ENCODE measurements around the gene TACC2. TPM values are rescaled to one million over a fixed set of nuclear protein-coding genes. Genes with fewer than 3 reads are reported as not detected.

TACC2 gene
- total and polyA plus RNA-seq, 2 donors (not counting 3 experiments of a cell fraction or from before 2014, with no cell fraction given) = 14.4 to 46.2 TPM

- FAIRE-seq (no peak), DNase-seq (ENCODE audit: low read depth, low spot score) (no peak)
- Histone ChIP-seq H3K9me1 (replicated peaks; ENCODE audit: control insufficient read depth, extremely low read depth, insufficient read depth, low read length) (no peaks in the 10 kb centered on the region), H4K20me1 (replicated peaks; ENCODE audit: control insufficient read depth, extremely low read depth, insufficient read depth, low read length) (no peaks in the 10 kb centered on the region), H3K4me1 (ENCODE audit: control insufficient read depth, extremely low read depth, insufficient read depth, low read length) (peaks cover 7% of the 10 kb centered on the region), H3K9me3 (replicated peaks; ENCODE audit: control insufficient read depth, insufficient read depth, low read length) (no peaks in the 10 kb centered on the region), H3K36me3 (ENCODE audit: control insufficient read depth in 2 of 2, extremely low read depth in 1 of 2, insufficient read depth in 2 of 2, low read length in 2 of 2) (peaks cover 0 to 4% of the 10 kb centered on the region in 2 experiments), H3K27me3 (ENCODE audit: control insufficient read depth in 2 of 2, insufficient read depth in 2 of 2, low read length in 2 of 2) (no peaks in the 10 kb centered on the region), H3K27ac (ENCODE audit: insufficient read depth, low read depth, low read length) (no peak overlapping the region), H2AFZ (ENCODE audit: low read depth, low read length) (no peak overlapping the region), H3K79me2 (ENCODE audit: control insufficient read depth, insufficient read depth, low read length) (no peaks in the 10 kb centered on the region), H3K4me3 (replicated peaks in 1 of 3; ENCODE audit: insufficient read depth in 1 of 3, low read depth in 1 of 3, low read length in 3 of 3) (no peak overlapping the region), H3K4me2 (ENCODE audit: insufficient read depth, low read length) (no peak overlapping the region), H3K9ac (replicated peaks; ENCODE audit: extremely low read depth, insufficient read depth, low read length) (no peak overlapping the region)
- intact Hi-C loops (cut with micrococcal nuclease) = no loop called here
- ChIA-PET POLR2A (no interaction called here), CTCF (no interaction called here)
- BruUV-seq (replicated peaks) = no TSS peak
- no peak for TF ChIP-seq POLR2AphosphoS5 (IDR thresholded peaks at IDR 0.05; ENCODE audit: insufficient read depth, low read depth, low read length)
- no peak for TF ChIP-seq EZH2 (IDR thresholded peaks at IDR 0.05; ENCODE audit: borderline replicate concordance, low read depth, low read length, severe bottlenecking)
- TF ChIP-seq POLR2A (IDR thresholded peaks at IDR 0.05; ENCODE audit: low read depth, low read length) = no peak
- TF ChIP-seq MYC (IDR thresholded peaks at IDR 0.05; ENCODE audit: low read depth, low read length) = no peak
- no peak for TF ChIP-seq CTCF (IDR thresholded peaks at IDR 0.05; ENCODE audit: extremely low read depth in 1 of 2, insufficient read depth in 1 of 2, low read depth in 1 of 2, low read length in 2 of 2)
- no peak for TF ChIP-seq JUN (IDR thresholded peaks at IDR 0.05; ENCODE audit: borderline replicate concordance, insufficient read depth, insufficient read length, low read depth)
- no peak for TF ChIP-seq MAX (IDR thresholded peaks at IDR 0.05; ENCODE audit: insufficient read depth, insufficient read length)
- no peak for TF ChIP-seq GATA2 (IDR thresholded peaks at IDR 0.05; ENCODE audit: insufficient read depth, insufficient read length, low read depth, low read length)
- TF ChIP-seq FOS (IDR thresholded peaks at IDR 0.05; ENCODE audit: borderline replicate concordance, insufficient read depth, low read length) = no peak
- dilution Hi-C loops (cut with MboI; ENCODE audit: extremely low pct_ligation_motif_present, low sequenced_read_pairs) = no loop called here
Measured at GRCh38 chr10:122199689-122200088, 210.7 kb downstream of the TACC2 start.
